Measurements from ENCODE around the gene PAXIP1. TPM values are rescaled to one million over a fixed set of nuclear protein-coding genes. Genes with fewer than 3 reads are reported as not detected.

PAXIP1 gene
- total RNA-seq, 1 experiment from 2014 or later = 21.4 TPM

GRCh38 chr7:154994996-154995395, 7.9 kb downstream of the PAXIP1 start:
- DNase-seq (ENCODE audit: low read depth) = no peak

GRCh38 chr7:154990964-154991540, 11.9 kb downstream of the PAXIP1 start:
- DNase-seq (ENCODE audit: low read depth) = no peak

- DNase-seq (ENCODE audit: low read depth) = no peak
These were observed 15.4 kb downstream of the PAXIP1 start for GRCh38 chr7:154987571-154987970.

GRCh38 chr7:154986200-154986945, 16.6 kb downstream of the PAXIP1 start:
- DNase-seq (ENCODE audit: low read depth) = no peak

- DNase-seq (ENCODE audit: low read depth) = no peak
These were observed 17.7 kb downstream of the PAXIP1 start for GRCh38 chr7:154985230-154985629.

GRCh38 chr7:154984601-154985188, 18.2 kb downstream of the PAXIP1 start:
- no peak for DNase-seq (ENCODE audit: low read depth)

GRCh38 chr7:154978017-154978416, 24.9 kb downstream of the PAXIP1 start:
- DNase-seq (ENCODE audit: low read depth) = no peak

GRCh38 chr7:154977250-154977649, 25.7 kb downstream of the PAXIP1 start:
- DNase-seq (ENCODE audit: low read depth) = no peak

- no peak for DNase-seq (ENCODE audit: low read depth)
These were observed 26.1 kb downstream of the PAXIP1 start for GRCh38 chr7:154976844-154977243.

- no peak for DNase-seq (ENCODE audit: low read depth)
These were observed 26.9 kb downstream of the PAXIP1 start for GRCh38 chr7:154975984-154976383.

GRCh38 chr7:154973381-154973780, 29.5 kb downstream of the PAXIP1 start:
- no peak for DNase-seq (ENCODE audit: low read depth)

GRCh38 chr7:154968336-154969001, 34.5 kb downstream of the PAXIP1 start:
- DNase-seq (ENCODE audit: low read depth) = no peak

GRCh38 chr7:154967401-154967955, 35.4 kb downstream of the PAXIP1 start:
- DNase-seq (ENCODE audit: low read depth) = no peak

- DNase-seq (ENCODE audit: low read depth) = peak; percentile 24
These were observed 37.9 kb downstream of the PAXIP1 start for GRCh38 chr7:154965014-154965413.

- peak; percentile 29 for DNase-seq (ENCODE audit: low read depth)
These were observed 42.7 kb downstream of the PAXIP1 start for GRCh38 chr7:154960063-154960790.

GRCh38 chr7:154956427-154956826, 46.5 kb downstream of the PAXIP1 start:
- DNase-seq (ENCODE audit: low read depth) = no peak

- peak; percentile 48 for DNase-seq (ENCODE audit: low read depth)
These were observed 49.8 kb downstream of the PAXIP1 start for GRCh38 chr7:154953006-154953684.

GRCh38 chr7:154950960-154951359, 52.0 kb downstream of the PAXIP1 start:
- DNase-seq (ENCODE audit: low read depth) = no peak

GRCh38 chr7:154947604-154948003, 55.3 kb downstream of the PAXIP1 start:
- no peak for DNase-seq (ENCODE audit: low read depth)

- no peak for DNase-seq (ENCODE audit: low read depth)
These were observed 56.8 kb downstream of the PAXIP1 start for GRCh38 chr7:154946166-154946565.

- DNase-seq (ENCODE audit: low read depth) = no peak
These were observed 59.0 kb downstream of the PAXIP1 start for GRCh38 chr7:154943906-154944305.

Data from LHCN-M2 (cell line).